HCT116 (cell line): ENCODE results near the gene DGCR6L. TPM values are rescaled to one million over a fixed set of nuclear protein-coding genes. Genes with fewer than 3 reads are reported as not detected.

Experiments used
- ATAC-seq: fragments of 200-7000 bp; cut with Tn5 transposase; 2 replicates; pipeline ENCODE4 v1.9.1; 2020; ENCODE audit warnings: mild to moderate bottlenecking, moderate library complexity
- BruUV-seq: library from RNA; stranded (reverse); fragments of 400-500 nt; replicated peaks from 2 replicates; lab custom pipeline; 2021; lab: Mats Ljungman, UMichigan
- CTCF ChIA-PET: fragments of 300-600 bp; sonication (Branson Sonifier 250); formaldehyde crosslinking; loops from one replicate; lab custom pipeline; 2021; ENCODE audit warnings: antibody characterized with exemption; lab: Charles Lee
- POLR2A ChIA-PET: fragments of 300-600, 350-600 bp; sonication (Branson Sonifier 250); formaldehyde crosslinking; loops from one replicate; lab custom pipeline; 2021; ENCODE audit warnings: antibody characterized with exemption; lab: Charles Lee
- RAD21 ChIA-PET, 2 experiments: fragments of 300-600 bp; sonication (Branson Sonifier 250); formaldehyde crosslinking; loops; one replicate each; lab custom pipeline; 2023; ENCODE audit warnings: low total read pairs in 2 of 2; ENCODE audit not compliant: uncharacterized antibody in 2 of 2, unreplicated experiment in 2 of 2, low non-redundant PET in 1 of 2; lab: Charles Lee
- DNase-seq: peaks from one replicate; pipeline ENCODE4 v3.0.0-alpha.2; 2010; ENCODE audit warnings: low read depth, low spot score
- H2AFZ ChIP-seq: fragments of 200-600 bp; shearing (Covaris generic), sonication (generic); 2 replicates; pipeline ENCODE4 v1.6.1; 2017; ENCODE audit warnings: low read depth, mixed run types, mixed read lengths, antibody characterized with exemption, low read length; ENCODE audit not compliant: poor library complexity, severe bottlenecking
- H3K27ac ChIP-seq: 2 replicates; pipeline ENCODE4 v1.5.1; 2012; ENCODE audit warnings: low read depth, low read length
- H3K27me3 ChIP-seq: fragments of 200-600 bp; sonication (generic); 2 replicates; pipeline ENCODE4 v1.6.1; 2016; ENCODE audit warnings: mixed run types, low read length, mixed read lengths; ENCODE audit not compliant: insufficient read depth
- H3K36me3 ChIP-seq, 2 experiments: fragments of 200-500 bp in 1 of 2; fragments of 200-600 bp in 1 of 2; sonication (Bioruptor generic) in 1 of 2; sonication (generic) in 1 of 2; 2 replicates each; pipeline versions ENCODE4 v1.5.1 to v1.6.1; 2014 to 2016; ENCODE audit warnings: low read length in 2 of 2, inconsistent platforms in 1 of 2, mixed read lengths in 1 of 2, mixed run types in 1 of 2; ENCODE audit not compliant: insufficient read depth in 2 of 2, control insufficient read depth in 1 of 2
- H3K4me1 ChIP-seq, 2 experiments: fragments of 200-600 bp in 1 of 2; sonication (generic) in 1 of 2; 2 replicates each; pipeline versions ENCODE4 v1.5.1 to v1.6.1; 2012 to 2017; ENCODE audit warnings: low read length in 2 of 2, inconsistent platforms in 1 of 2, mild to moderate bottlenecking in 1 of 2, mixed read lengths in 1 of 2, mixed run types in 1 of 2, moderate library complexity in 1 of 2; ENCODE audit not compliant: insufficient read depth in 2 of 2, control insufficient read depth in 1 of 2
- H3K4me2 ChIP-seq: fragments of 200-600 bp; sonication (generic); 2 replicates; pipeline ENCODE4 v1.6.1; 2017; ENCODE audit warnings: mixed run types, low read length, mixed read lengths
- H3K4me3 ChIP-seq, 2 experiments: fragments of 200-600 bp in 1 of 2; sonication (generic) in 1 of 2; replicated peaks in 1 of 2; 2 replicates each; pipeline ENCODE4 v1.5.1; 2011 to 2016; ENCODE audit warnings: low read length in 2 of 2, control low read depth in 1 of 2, low read depth in 1 of 2, mild to moderate bottlenecking in 1 of 2, mixed read lengths in 1 of 2, mixed run types in 1 of 2
- H3K79me2 ChIP-seq: fragments of 200-600 bp; sonication (generic); 2 replicates; pipeline ENCODE4 v1.6.1; 2017; ENCODE audit warnings: mild to moderate bottlenecking, mixed run types, low read length, moderate library complexity, mixed read lengths; ENCODE audit not compliant: insufficient read depth
- H3K9ac ChIP-seq: fragments of 200-600 bp; sonication (generic); 2 replicates; pipeline ENCODE4 v1.6.1; 2016; ENCODE audit warnings: low read length, mixed read lengths
- H3K9me2 ChIP-seq: fragments of 200-600 bp; sonication (generic), shearing (Covaris generic); 2 replicates; pipeline ENCODE4 v1.6.1; 2017; ENCODE audit warnings: mixed run types, mild to moderate bottlenecking, moderate library complexity; ENCODE audit not compliant: insufficient read depth
- H3K9me3 ChIP-seq, 2 experiments: fragments of 200-500 bp in 1 of 2; fragments of 200-600 bp in 1 of 2; sonication (Bioruptor generic) in 1 of 2; sonication (generic) in 1 of 2; 2 replicates each; pipeline ENCODE4 v1.6.1; 2014 to 2017; ENCODE audit warnings: low read length in 2 of 2, mixed read lengths in 2 of 2, inconsistent platforms in 1 of 2, low read depth in 1 of 2, mild to moderate bottlenecking in 1 of 2, mixed run types in 1 of 2, moderate library complexity in 1 of 2; ENCODE audit not compliant: control insufficient read depth in 1 of 2, insufficient read depth in 1 of 2
- H4K20me1 ChIP-seq: fragments of 200-600 bp; sonication (generic), shearing (Covaris generic); 2 replicates; pipeline ENCODE4 v1.6.1; 2017; ENCODE audit warnings: mixed run types, mild to moderate bottlenecking, moderate library complexity; ENCODE audit not compliant: insufficient read depth
- ATF3 ChIP-seq: IDR thresholded peaks from 2 replicates; pipeline ENCODE4 v1.6.1; 2012
- CBX3 ChIP-seq: IDR thresholded peaks from 2 replicates; pipeline ENCODE4 v1.6.1; 2012; ENCODE audit warnings: low read depth
- CEBPB ChIP-seq: IDR thresholded peaks from 2 replicates; pipeline ENCODE4 v1.6.1; 2012; ENCODE audit warnings: low read depth
- EZH2 ChIP-seq: fragments of 200-600 bp; sonication (generic); IDR thresholded peaks from 2 replicates; pipeline ENCODE4 v1.6.1; 2017; ENCODE audit warnings: antibody characterized with exemption, mixed run types
- JUND ChIP-seq: IDR thresholded peaks from 2 replicates; pipeline ENCODE4 v1.6.1; 2012
- RAD21 ChIP-seq: IDR thresholded peaks from 2 replicates; pipeline ENCODE4 v1.6.1; 2012; ENCODE audit warnings: low read depth, mild to moderate bottlenecking
- ZBTB33 ChIP-seq: IDR thresholded peaks from 2 replicates; pipeline ENCODE4 v1.6.1; 2011; ENCODE audit warnings: mild to moderate bottlenecking, low read length, moderate library complexity; ENCODE audit not compliant: insufficient replicate concordance; ENCODE audit errors: extremely low read depth
- intact Hi-C: fragments of 100-400 bp; cut with micrococcal nuclease; formaldehyde crosslinking; loops from 2 replicates; pipeline ENCODE4 v1.10.0; 2022
- total RNA-seq: library from RNA; stranded (reverse); gene quantifications from one replicate; pipeline ENCODE4 v1.2.1, GENCODE V29; 2021; ENCODE audit not compliant: unreplicated experiment

The DGCR6L gene
- total RNA-seq, 1 experiment from 2014 or later, result 44.9 TPM

- peak; percentile 54 for ATAC-seq
- Histone ChIP-seq H3K4me2 (peak overlapping the region; percentile 92), H2AFZ (peak overlapping the region; percentile 26), H3K4me3 (peak overlapping the region; percentile 37 to 57), H3K9me2 (no peaks in the 10 kb centered on the region), H3K27ac (peak overlapping the region; percentile 48; the same call in 1 of the 2 replicates), H3K36me3 (no peaks in the 10 kb centered on the region), H3K9ac (peak overlapping the region; percentile 33; the same call in 1 of the 2 replicates), H3K27me3 (no peaks in the 10 kb centered on the region), H3K79me2 (no peaks in the 10 kb centered on the region), H4K20me1 (no peaks in the 10 kb centered on the region), H3K9me3 (no peaks in the 10 kb centered on the region), H3K4me1 (peaks cover 3 to 17% of the 10 kb centered on the region in 2 experiments; a peak in 3 of 4 replicates)
- CTCF ChIA-PET, result interaction anchor here (1.0 to 1.1 kb wide), 2 partner anchors 18 to 20 kb away, joined by 3 to 6 read pairs; partner anchors contain the start of gene DGCR6L
- no peak for DNase-seq
- BruUV-seq, result no TSS peak
- intact Hi-C loops, result no loop called here
- POLR2A ChIA-PET, result interaction anchor here (2.0 kb wide), 1 partner anchor 20 kb away, joined by 6 read pairs; the partner anchor contains the start of gene DGCR6L
- TF ChIP-seq JUND (no peak), CBX3 (no peak), ATF3 (no peak), EZH2 (no peak), RAD21 (no peak), CEBPB (no peak), ZBTB33 (no peak)
- RAD21 ChIA-PET, result no interaction called here
Observed at GRCh38 chr22:20299746-20300136, 20.1 kb downstream of the DGCR6L start.
